Astrocyte of the cerebellum (primary cell): ENCODE measurements around the gene DPYD.

Experiments used
- DNase-seq: peaks from one replicate; pipeline ENCODE4 v3.0.0-alpha.2; 2011; ENCODE audit warnings: low read depth
- H3K4me3 ChIP-seq: 2 replicates; pipeline ENCODE4 v1.5.1; 2011; ENCODE audit warnings: mild to moderate bottlenecking, low read depth, low read length, moderate library complexity
- in situ Hi-C: cut with HindIII; loops from 2 replicates; pipeline ENCODE4 v1.10.0; 2017; ENCODE audit warnings: low sequenced_read_pairs
- TF ChIP-seq, protein P1 (sequence below): IDR thresholded peaks from 2 replicates; pipeline ENCODE4 v1.5.1; 2012; ENCODE audit warnings: low read length, low read depth, moderate library complexity, mild to moderate bottlenecking; ENCODE audit errors: missing control alignments

DPYD gene

DNA sequence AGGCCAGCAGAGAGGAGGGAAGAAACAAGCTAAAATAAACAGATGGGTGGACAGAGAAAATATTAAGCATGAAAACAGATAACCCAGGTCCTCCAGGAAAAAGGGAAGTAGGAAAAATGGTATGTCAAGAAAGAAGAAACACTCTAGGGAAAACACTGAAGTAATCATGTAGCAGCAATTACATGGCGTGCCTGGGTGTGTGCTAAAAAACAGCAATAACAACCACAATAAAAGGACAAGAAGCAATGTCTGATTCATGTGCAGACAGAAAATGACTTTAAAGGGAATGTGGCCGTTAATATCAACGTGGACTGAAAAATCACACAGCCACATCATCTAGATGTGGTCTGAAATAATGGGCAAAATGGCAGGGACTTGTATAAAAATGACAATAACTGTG is 829.6 kb downstream of the DPYD start:
- in situ Hi-C loops = no loop called here
- DNase-seq = no peak
- TF ChIP-seq, protein P1, sequence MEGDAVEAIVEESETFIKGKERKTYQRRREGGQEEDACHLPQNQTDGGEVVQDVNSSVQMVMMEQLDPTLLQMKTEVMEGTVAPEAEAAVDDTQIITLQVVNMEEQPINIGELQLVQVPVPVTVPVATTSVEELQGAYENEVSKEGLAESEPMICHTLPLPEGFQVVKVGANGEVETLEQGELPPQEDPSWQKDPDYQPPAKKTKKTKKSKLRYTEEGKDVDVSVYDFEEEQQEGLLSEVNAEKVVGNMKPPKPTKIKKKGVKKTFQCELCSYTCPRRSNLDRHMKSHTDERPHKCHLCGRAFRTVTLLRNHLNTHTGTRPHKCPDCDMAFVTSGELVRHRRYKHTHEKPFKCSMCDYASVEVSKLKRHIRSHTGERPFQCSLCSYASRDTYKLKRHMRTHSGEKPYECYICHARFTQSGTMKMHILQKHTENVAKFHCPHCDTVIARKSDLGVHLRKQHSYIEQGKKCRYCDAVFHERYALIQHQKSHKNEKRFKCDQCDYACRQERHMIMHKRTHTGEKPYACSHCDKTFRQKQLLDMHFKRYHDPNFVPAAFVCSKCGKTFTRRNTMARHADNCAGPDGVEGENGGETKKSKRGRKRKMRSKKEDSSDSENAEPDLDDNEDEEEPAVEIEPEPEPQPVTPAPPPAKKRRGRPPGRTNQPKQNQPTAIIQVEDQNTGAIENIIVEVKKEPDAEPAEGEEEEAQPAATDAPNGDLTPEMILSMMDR = no peak
- H3K4me3 ChIP-seq = no peak overlapping the region

DNA sequence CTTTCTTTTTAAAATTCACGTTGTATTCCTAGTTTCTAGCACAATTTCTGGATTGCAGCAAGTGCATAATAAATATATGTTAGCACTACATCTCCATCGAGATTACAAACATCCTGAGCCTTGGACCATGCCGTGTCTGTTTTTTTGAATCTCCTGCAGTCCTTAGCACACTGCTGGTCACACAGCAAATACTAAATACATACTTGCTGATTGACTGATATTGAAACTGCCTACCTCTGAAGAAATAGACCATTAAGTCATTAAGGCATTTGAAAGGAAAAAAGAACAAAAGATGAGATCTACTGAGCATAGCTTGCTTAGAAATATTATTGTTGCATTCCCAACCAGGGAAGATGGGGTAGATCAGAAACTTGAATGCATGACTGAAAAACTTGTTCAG is 830.1 kb downstream of the DPYD start:
- DNase-seq = no peak
- no peak overlapping the region for H3K4me3 ChIP-seq
- TF ChIP-seq, protein P1 = no peak
- in situ Hi-C loops = no loop called here

DNA sequence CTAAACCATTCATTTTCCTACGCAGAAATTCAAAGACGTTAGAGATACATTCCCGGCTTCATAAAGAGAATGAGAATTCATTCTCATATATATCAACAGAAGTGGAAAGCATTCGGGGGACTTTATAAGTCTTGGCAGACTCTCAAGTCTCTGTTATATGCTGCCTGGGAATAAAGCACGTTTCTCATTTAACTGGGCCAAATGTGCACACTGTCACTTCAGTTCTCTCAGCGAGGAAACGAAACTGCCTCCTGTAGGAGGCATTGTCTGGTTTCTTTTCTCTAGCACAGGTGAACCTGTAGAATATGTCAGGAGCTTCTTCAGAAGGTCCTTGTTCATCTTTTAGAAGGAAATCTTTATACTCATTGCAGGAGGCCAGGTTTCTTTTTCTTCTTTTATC is 831.7 kb downstream of the DPYD start:
- H3K4me3 ChIP-seq = no peak overlapping the region
- DNase-seq = no peak
- in situ Hi-C loops = no loop called here
- TF ChIP-seq, protein P1 = no peak

DNA sequence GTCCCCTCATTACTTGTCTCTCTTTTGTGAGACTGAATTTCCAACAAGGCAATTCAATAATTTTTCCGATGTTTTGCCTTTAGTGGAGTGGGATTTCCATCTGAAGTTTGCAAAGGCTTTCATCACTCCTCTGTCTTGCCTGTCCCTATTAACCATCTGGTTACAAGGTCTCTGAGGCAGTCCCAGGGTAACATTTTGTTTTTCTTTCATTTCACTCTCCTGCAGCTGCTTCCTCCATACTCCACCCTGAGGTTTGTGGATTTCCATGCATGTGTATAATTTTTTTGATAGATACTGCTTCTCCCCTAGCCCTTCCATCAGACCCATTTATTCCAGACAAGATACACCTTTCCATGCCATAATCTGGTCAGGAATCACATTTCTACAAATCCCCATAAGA is 832.4 kb downstream of the DPYD start:
- H3K4me3 ChIP-seq = no peak overlapping the region
- DNase-seq = no peak
- in situ Hi-C loops = no loop called here
- TF ChIP-seq, protein P1 = no peak

DNA sequence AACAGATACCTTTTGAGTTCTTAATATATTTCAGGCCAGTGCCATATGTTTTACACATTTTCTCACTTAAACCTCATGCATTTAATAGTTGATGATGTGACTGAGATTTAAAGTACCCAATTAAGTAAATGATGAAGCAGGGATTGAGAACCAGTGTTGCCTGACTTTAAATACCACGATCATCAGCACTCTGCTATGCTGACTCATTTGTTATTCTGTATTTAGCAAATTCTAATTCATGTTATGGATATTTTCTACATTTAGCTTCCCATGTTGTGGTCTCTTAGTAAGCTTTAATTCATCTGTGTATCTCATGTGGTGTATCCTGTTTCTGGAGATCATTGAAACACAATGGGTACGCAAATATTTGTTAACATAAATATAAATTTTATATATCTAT is 836.3 kb downstream of the DPYD start:
- no peak for DNase-seq
- TF ChIP-seq, protein P1 = no peak
- in situ Hi-C loops = no loop called here
- H3K4me3 ChIP-seq = no peak overlapping the region

DNA sequence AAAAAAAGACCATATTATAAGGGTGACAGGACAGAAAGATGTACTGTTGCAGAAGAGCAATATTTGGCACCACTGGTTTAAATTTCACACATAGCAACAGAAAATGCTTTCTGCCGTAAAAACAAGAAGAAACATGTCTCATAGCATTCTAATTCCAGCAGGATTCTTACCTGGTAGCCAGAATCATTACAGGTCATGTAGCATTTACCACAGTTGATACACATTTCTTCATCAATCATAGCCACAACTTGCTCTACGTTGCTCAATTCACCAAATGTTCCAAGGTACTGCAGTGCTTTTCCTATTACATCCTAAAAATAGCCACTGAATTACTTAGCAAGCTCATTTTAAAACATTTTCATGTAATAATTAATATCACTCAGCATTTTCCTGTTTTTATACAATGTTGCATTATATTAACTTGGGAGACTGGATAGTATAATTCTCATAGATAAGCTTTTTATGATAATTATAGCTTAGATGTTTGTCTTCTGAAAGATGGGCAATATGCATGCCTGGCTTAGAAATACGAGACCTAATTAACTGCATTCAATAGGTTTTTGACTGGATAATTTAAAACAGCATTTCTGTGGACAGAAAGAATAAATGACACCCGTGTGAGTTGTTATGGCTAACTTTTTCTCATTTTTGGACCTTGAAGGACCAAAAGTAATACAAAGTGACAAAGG is 838.5 kb downstream of the DPYD start:
- in situ Hi-C loops = no loop called here
- TF ChIP-seq, protein P1 = no peak
- no peak for DNase-seq
- no peak overlapping the region for H3K4me3 ChIP-seq
